ENCODE measurements around the gene ENAH.

ENAH gene

GRCh38 chr1:225654277-225654597, 1.3 kb upstream of the ENAH start:
- no peak for TF ChIP-seq TAF1 (IDR thresholded peaks at IDR 0.05; ENCODE audit: borderline replicate concordance, insufficient read depth, low read length)
- no peak for TF ChIP-seq REST (IDR thresholded peaks at IDR 0.05; ENCODE audit: insufficient read depth in 1 of 2, low read depth in 2 of 2, low read length in 2 of 2)
- TF ChIP-seq POLR2AphosphoS5 (IDR thresholded peaks at IDR 0.05; ENCODE audit: low read depth, low read length), result no peak
- no peak for TF ChIP-seq SIN3A (IDR thresholded peaks at IDR 0.05; ENCODE audit: borderline replicate concordance, insufficient read depth, low read length)
- TF ChIP-seq FOXP2 (optimal IDR thresholded peaks at IDR 0.05; ENCODE audit: borderline replicate concordance, extremely low read depth, extremely low read length, insufficient read depth), result no peak

GRCh38 chr1:225653463-225654276, 747 bp upstream of the ENAH start:
- TF ChIP-seq FOXP2 (optimal IDR thresholded peaks at IDR 0.05; ENCODE audit: borderline replicate concordance, extremely low read depth, extremely low read length, insufficient read depth) (peak; percentile 18), POLR2AphosphoS5 (IDR thresholded peaks at IDR 0.05; ENCODE audit: low read depth, low read length) (no peak)

- TF ChIP-seq SIN3A (IDR thresholded peaks at IDR 0.05; ENCODE audit: borderline replicate concordance, insufficient read depth, low read length) (peak; percentile 90; the same call in 1 of the 2 replicates), FOXP2 (optimal IDR thresholded peaks at IDR 0.05; ENCODE audit: borderline replicate concordance, extremely low read depth, extremely low read length, insufficient read depth) (no peak)
Measured at GRCh38 chr1:225651872-225652728, 823 bp downstream of the ENAH start.

- TF ChIP-seq REST (IDR thresholded peaks at IDR 0.05; ENCODE audit: insufficient read depth in 1 of 2, low read depth in 2 of 2, low read length in 2 of 2) (no peak), POLR2AphosphoS5 (IDR thresholded peaks at IDR 0.05; ENCODE audit: low read depth, low read length) (no peak), TAF1 (IDR thresholded peaks at IDR 0.05; ENCODE audit: borderline replicate concordance, insufficient read depth, low read length) (no peak), FOXP2 (optimal IDR thresholded peaks at IDR 0.05; ENCODE audit: borderline replicate concordance, extremely low read depth, extremely low read length, insufficient read depth) (no peak), SIN3A (IDR thresholded peaks at IDR 0.05; ENCODE audit: borderline replicate concordance, insufficient read depth, low read length) (no peak)
Measured at GRCh38 chr1:225651376-225651871, 1.5 kb downstream of the ENAH start.

GRCh38 chr1:225650179-225650578, 2.7 kb downstream of the ENAH start:
- TF ChIP-seq FOXP2 (optimal IDR thresholded peaks at IDR 0.05; ENCODE audit: borderline replicate concordance, extremely low read depth, extremely low read length, insufficient read depth) (no peak), REST (IDR thresholded peaks at IDR 0.05; ENCODE audit: insufficient read depth in 1 of 2, low read depth in 2 of 2, low read length in 2 of 2) (no peak), TAF1 (IDR thresholded peaks at IDR 0.05; ENCODE audit: borderline replicate concordance, insufficient read depth, low read length) (no peak), POLR2AphosphoS5 (IDR thresholded peaks at IDR 0.05; ENCODE audit: low read depth, low read length) (no peak), SIN3A (IDR thresholded peaks at IDR 0.05; ENCODE audit: borderline replicate concordance, insufficient read depth, low read length) (no peak)
